ENCODE measurements around the gene SERPING1.

The SERPING1 gene

GRCh38 chr11:57604296-57605027 lies 7.0 kb downstream of the SERPING1 start:
- TF ChIP-seq JUND (IDR thresholded peaks at IDR 0.05; ENCODE audit: low read depth): no peak
- DNase-seq (ENCODE audit: low read depth in 1 of 2, low spot score in 1 of 2): no peak
- in situ Hi-C loops (cut with HindIII; ENCODE audit: low pct_unique_long_range_greater_than_20kb, low sequenced_read_pairs): no loop called here

- no peak for TF ChIP-seq JUND (IDR thresholded peaks at IDR 0.05; ENCODE audit: low read depth)
- in situ Hi-C loops (cut with HindIII; ENCODE audit: low pct_unique_long_range_greater_than_20kb, low sequenced_read_pairs): no loop called here
- no peak for DNase-seq (ENCODE audit: low read depth in 1 of 2, low spot score in 1 of 2)
Measured at GRCh38 chr11:57605028-57605420, 7.5 kb downstream of the SERPING1 start.

- no peak for DNase-seq (ENCODE audit: low read depth in 1 of 2, low spot score in 1 of 2)
- in situ Hi-C loops (cut with HindIII; ENCODE audit: low pct_unique_long_range_greater_than_20kb, low sequenced_read_pairs): no loop called here
- no peak for TF ChIP-seq JUND (IDR thresholded peaks at IDR 0.05; ENCODE audit: low read depth)
Measured at GRCh38 chr11:57610170-57610569, 12.7 kb downstream of the SERPING1 start.

GRCh38 chr11:57614234-57614772 lies 16.8 kb downstream of the SERPING1 start:
- DNase-seq (ENCODE audit: low read depth in 1 of 2, low spot score in 1 of 2): no peak
- in situ Hi-C loops (cut with HindIII; ENCODE audit: low pct_unique_long_range_greater_than_20kb, low sequenced_read_pairs): no loop called here
- TF ChIP-seq JUND (IDR thresholded peaks at IDR 0.05; ENCODE audit: low read depth): no peak

- DNase-seq (ENCODE audit: low read depth in 1 of 2, low spot score in 1 of 2): no peak
- no peak for TF ChIP-seq JUND (IDR thresholded peaks at IDR 0.05; ENCODE audit: low read depth)
- in situ Hi-C loops (cut with HindIII; ENCODE audit: low pct_unique_long_range_greater_than_20kb, low sequenced_read_pairs): no loop called here
Measured at GRCh38 chr11:57615308-57615707, 17.8 kb downstream of the SERPING1 start.

- no peak for DNase-seq (ENCODE audit: low read depth in 1 of 2, low spot score in 1 of 2)
- in situ Hi-C loops (cut with HindIII; ENCODE audit: low pct_unique_long_range_greater_than_20kb, low sequenced_read_pairs): no loop called here
- TF ChIP-seq JUND (IDR thresholded peaks at IDR 0.05; ENCODE audit: low read depth): no peak
Measured at GRCh38 chr11:57616595-57616994, 19.1 kb downstream of the SERPING1 start.

- in situ Hi-C loops (cut with HindIII; ENCODE audit: low pct_unique_long_range_greater_than_20kb, low sequenced_read_pairs): no loop called here
- DNase-seq (ENCODE audit: low read depth in 1 of 2, low spot score in 1 of 2): no peak
- TF ChIP-seq JUND (IDR thresholded peaks at IDR 0.05; ENCODE audit: low read depth): no peak
Measured at GRCh38 chr11:57618438-57618837, 21.0 kb downstream of the SERPING1 start.

- no peak for DNase-seq (ENCODE audit: low read depth in 1 of 2, low spot score in 1 of 2)
- no peak for TF ChIP-seq JUND (IDR thresholded peaks at IDR 0.05; ENCODE audit: low read depth)
- in situ Hi-C loops (cut with HindIII; ENCODE audit: low pct_unique_long_range_greater_than_20kb, low sequenced_read_pairs): no loop called here
Measured at GRCh38 chr11:57619331-57619730, 21.8 kb downstream of the SERPING1 start.

- DNase-seq (ENCODE audit: low read depth in 1 of 2, low spot score in 1 of 2): no peak
- in situ Hi-C loops (cut with HindIII; ENCODE audit: low pct_unique_long_range_greater_than_20kb, low sequenced_read_pairs): no loop called here
- no peak for TF ChIP-seq JUND (IDR thresholded peaks at IDR 0.05; ENCODE audit: low read depth)
Measured at GRCh38 chr11:57620467-57620866, 23.0 kb downstream of the SERPING1 start.

GRCh38 chr11:57622263-57622662 lies 24.8 kb downstream of the SERPING1 start:
- no peak for DNase-seq (ENCODE audit: low read depth in 1 of 2, low spot score in 1 of 2)
- TF ChIP-seq JUND (IDR thresholded peaks at IDR 0.05; ENCODE audit: low read depth): no peak
- in situ Hi-C loops (cut with HindIII; ENCODE audit: low pct_unique_long_range_greater_than_20kb, low sequenced_read_pairs): no loop called here

GRCh38 chr11:57624864-57625263 lies 27.4 kb downstream of the SERPING1 start:
- in situ Hi-C loops (cut with HindIII; ENCODE audit: low pct_unique_long_range_greater_than_20kb, low sequenced_read_pairs): no loop called here
- no peak for TF ChIP-seq JUND (IDR thresholded peaks at IDR 0.05; ENCODE audit: low read depth)
- DNase-seq (ENCODE audit: low read depth in 1 of 2, low spot score in 1 of 2): no peak

GRCh38 chr11:57626895-57627294 lies 29.4 kb downstream of the SERPING1 start:
- DNase-seq (ENCODE audit: low read depth in 1 of 2, low spot score in 1 of 2): no peak
- in situ Hi-C loops (cut with HindIII; ENCODE audit: low pct_unique_long_range_greater_than_20kb, low sequenced_read_pairs): no loop called here
- no peak for TF ChIP-seq JUND (IDR thresholded peaks at IDR 0.05; ENCODE audit: low read depth)

GRCh38 chr11:57630171-57630570 lies 32.7 kb downstream of the SERPING1 start:
- TF ChIP-seq JUND (IDR thresholded peaks at IDR 0.05; ENCODE audit: low read depth): no peak
- DNase-seq (ENCODE audit: low read depth in 1 of 2, low spot score in 1 of 2): no peak
- in situ Hi-C loops (cut with HindIII; ENCODE audit: low pct_unique_long_range_greater_than_20kb, low sequenced_read_pairs): no loop called here

- in situ Hi-C loops (cut with HindIII; ENCODE audit: low pct_unique_long_range_greater_than_20kb, low sequenced_read_pairs): no loop called here
- no peak for TF ChIP-seq JUND (IDR thresholded peaks at IDR 0.05; ENCODE audit: low read depth)
- DNase-seq (ENCODE audit: low read depth in 1 of 2, low spot score in 1 of 2): peak in 1 of 2 experiments; percentile 45
Measured at GRCh38 chr11:57632116-57632515, 34.6 kb downstream of the SERPING1 start.
